Measurements from ENCODE around the gene CATSPER3.
A peak's percentile ranks its signal among the peaks of the same experiment; 100 is the strongest.

The CATSPER3 gene

DNA sequence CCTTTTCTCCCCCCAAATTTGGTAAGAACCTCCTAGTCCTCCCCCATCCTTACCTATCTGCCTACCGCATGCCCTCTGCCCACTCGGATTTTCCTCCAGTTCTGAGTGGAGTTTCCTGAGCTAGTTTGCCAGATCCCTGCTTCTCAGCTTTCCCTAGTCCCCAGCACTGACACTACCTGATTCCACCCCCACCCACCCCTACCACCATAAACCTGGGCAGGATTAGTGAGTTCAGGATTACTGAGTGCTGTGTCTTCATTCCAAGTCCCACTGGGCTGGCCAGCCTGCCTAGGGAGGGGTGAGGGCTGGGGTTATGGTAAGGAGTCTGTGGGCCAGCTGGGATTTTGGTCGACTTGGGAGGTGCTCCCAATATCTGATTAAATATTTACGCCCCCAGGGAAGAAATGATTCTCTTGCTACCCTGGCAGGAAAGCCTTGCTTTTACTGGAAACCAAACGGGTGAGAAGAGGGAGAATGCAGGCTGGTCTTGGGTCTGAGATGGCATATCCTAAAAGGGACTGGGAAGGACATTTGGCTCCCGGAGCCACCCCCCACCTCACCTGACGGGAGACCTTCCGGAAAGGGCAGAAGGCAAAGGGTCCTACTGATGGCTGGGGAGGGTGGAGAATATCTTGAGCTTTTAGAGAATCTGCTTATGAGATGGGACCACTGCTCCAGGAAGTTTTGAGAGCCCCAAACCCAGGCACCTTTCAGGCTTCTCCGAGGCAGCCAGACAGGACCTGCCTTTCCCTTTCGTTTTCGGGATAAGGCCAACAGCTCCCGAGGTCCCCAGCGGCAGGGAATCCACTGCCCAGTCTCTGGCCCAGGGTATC, 62.6 kb downstream of the CATSPER3 start:
- no peak for DNase-seq (ENCODE audit: low read depth)

- DNase-seq (ENCODE audit: low read depth): no peak
Observed at GRCh38 chr5:135030956-135031812, 63.5 kb downstream of the CATSPER3 start.

DNA sequence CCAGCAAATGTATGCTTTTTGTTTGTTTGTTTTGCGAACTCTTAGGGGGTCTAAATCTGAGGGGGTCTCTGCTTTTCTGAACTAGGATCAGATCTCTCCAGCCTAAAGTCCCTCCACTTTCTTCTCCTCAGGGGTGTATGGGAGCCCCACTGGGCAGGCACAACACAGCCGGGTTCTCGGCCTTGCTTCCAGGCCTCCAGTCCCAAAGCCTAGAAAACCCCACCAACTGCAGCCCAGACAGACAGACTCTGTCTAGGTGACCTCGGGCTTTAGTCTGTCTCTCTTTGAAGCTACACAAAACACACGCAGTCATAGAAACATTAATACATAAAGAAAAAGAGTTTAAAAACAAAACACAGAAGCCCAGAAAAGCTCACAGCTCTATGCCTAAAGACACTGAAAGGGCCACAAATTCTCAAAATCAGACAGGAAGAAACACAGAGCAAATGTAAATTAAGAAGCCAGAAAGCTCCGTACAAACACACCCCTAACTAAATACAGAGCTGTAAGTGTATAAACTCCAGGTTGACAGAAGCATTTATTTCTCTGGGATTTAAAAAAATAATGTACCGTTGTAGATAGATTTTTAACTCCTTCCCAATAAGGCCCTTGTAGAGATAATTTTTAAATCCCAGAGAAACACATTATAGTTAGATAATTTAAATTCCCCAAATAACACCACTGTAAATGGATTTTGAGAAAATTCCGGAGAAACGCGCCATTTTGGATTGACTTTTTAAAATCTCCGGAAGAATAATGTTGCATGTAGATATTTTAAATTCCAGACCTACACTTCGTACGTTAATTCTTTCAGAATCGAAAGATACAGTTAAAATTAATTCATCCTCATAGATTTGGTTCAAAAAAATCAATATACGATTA, 64.3 kb downstream of the CATSPER3 start:
- DNase-seq (ENCODE audit: low read depth): no peak

DNA sequence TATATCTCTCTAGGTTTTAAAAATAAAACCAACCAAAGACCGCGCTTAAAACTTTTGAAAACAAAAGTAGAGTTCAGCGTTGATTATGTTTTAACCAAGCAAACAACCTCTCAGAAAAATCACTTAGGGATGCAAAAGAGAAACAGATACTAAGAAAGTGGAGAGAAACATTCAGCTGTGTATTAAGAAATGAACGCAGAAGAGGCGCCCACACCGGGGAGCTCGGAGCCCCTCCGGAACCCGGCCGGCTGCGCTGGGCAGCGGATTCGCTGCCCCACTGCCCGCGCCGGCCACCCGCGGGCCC, 64.9 kb downstream of the CATSPER3 start:
- no peak for DNase-seq (ENCODE audit: low read depth)

GRCh38 chr5:135032999-135033861, 65.5 kb downstream of the CATSPER3 start:
- DNase-seq (ENCODE audit: low read depth): peak; percentile 5

- DNase-seq (ENCODE audit: low read depth): peak; percentile 3
Observed at GRCh38 chr5:135033901-135034235, 66.2 kb downstream of the CATSPER3 start, which contains the start of gene PITX1. TSS of gene PITX1 (minus strand) at chr5:135034228. CDS start at chr5:135033881, 347 bp downstream.

- peak; percentile 14 for DNase-seq (ENCODE audit: low read depth)
Observed at GRCh38 chr5:135034236-135034962, 66.7 kb downstream of the CATSPER3 start.

DNA sequence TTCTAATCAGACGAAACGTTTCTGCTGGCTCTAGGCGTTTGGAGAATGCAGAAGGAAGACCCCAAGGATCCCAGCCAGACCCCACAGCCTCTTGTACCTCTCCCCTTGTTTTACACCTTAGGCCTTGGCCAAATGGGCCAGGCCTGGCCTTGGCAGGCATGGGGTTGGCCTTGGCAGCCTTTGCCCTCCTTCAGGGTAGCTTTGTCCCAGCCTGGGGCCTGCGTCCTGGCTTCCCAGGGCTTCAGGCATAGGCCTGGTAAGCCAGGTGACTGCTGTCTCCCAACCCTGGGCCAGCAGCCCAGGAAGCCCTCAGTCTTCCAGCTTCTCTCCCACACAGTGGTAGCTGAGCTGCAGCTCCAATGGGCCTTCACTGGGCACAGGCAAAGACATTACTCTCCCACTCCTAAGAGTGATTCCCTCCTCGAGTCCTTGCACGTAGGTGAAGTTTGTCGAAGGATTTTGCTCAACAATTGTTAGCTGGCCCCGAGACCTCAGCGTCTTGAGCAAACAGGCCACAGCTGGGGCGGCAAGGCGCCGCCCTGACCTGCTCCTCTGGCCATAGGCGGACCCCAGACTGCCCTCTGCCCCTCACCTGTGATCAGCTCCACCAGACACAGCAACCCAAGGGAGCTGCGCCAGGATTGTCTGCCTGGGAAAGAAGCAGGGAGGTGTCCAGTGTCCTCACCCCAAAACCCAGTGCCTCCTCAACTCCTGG, 67.4 kb downstream of the CATSPER3 start:
- no peak for DNase-seq (ENCODE audit: low read depth)

GRCh38 chr5:135035678-135036030, 67.9 kb downstream of the CATSPER3 start:
- no peak for DNase-seq (ENCODE audit: low read depth)

GRCh38 chr5:135036405-135036804, 68.7 kb downstream of the CATSPER3 start:
- DNase-seq (ENCODE audit: low read depth): no peak

DNA sequence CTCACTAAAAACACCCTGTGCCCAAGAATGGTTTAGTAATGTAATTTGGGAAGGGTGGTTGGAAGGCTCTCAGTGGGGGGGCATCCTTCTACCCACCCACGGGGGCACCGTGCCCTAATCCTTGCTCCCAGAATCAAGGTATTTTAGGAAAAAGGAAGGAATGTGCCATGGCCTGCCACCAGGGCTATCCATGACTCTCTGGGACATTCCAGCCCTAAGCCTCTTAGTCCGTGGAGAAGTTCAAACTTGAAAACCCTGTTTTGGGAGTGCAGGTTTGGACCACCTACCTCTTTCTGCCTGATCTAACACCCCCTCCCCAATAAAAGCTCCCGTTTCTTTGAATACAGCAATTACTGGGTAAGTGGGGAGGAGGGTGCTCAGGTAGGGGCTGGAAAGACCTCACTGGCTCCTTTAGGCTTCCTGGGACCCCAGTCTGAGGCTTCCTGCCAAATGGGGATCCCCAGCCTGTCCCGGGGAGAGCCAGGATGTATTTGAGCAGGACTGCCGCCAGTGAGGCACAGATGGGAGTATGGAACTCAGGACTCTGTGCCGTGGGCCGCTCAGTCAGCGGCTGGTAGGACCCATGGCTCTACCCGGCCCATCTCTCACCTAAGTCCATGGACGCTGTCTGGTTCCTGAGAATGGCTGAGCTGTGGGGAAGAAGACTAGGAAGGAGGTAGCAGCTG, 70.0 kb downstream of the CATSPER3 start:
- DNase-seq (ENCODE audit: low read depth): no peak

GRCh38 chr5:135038205-135038812, 70.6 kb downstream of the CATSPER3 start:
- DNase-seq (ENCODE audit: low read depth): no peak

DNA sequence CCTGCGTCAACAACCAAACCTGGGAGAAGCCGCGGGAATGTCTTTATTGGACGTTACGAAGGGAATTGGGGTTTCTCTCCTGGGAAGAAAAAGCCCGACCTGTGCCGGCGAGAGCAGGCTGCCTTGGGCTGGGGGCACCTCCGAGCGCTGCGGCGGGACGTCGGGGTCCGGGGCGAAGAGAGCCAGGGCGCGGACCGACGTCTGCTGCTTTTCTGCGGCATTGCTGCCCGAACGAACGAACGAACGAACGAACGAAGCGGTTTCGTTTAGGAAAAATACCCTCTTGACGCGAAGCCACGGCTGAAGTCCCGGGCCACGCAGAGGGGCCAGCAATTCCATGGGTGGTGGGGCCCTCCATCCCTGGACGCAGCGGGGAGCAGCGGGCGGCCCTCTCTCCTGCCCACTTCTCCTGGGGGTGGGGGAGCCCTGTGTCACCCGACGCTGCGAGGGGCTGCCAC, 71.1 kb downstream of the CATSPER3 start:
- no peak for DNase-seq (ENCODE audit: low read depth)

- no peak for DNase-seq (ENCODE audit: low read depth)
Observed at GRCh38 chr5:135039271-135040033, 71.7 kb downstream of the CATSPER3 start.

DNA sequence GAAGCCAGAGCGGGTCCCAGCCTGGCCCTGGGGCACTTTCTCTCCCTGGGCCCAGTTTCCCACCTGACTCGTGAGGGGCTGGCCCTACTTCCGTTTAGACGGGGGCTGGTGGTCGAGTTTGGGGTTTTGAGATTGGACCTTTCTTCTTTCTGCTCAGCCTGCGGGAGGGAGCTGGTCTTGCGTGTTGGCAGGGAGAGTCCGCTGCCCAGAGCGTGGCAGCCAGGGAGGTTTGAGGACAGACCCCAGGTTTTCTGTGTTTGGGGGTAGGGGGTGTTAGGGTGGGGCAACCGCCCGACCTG, 72.3 kb downstream of the CATSPER3 start:
- no peak for DNase-seq (ENCODE audit: low read depth)

GRCh38 chr5:135040333-135041144, 72.8 kb downstream of the CATSPER3 start:
- no peak for DNase-seq (ENCODE audit: low read depth)

DNA sequence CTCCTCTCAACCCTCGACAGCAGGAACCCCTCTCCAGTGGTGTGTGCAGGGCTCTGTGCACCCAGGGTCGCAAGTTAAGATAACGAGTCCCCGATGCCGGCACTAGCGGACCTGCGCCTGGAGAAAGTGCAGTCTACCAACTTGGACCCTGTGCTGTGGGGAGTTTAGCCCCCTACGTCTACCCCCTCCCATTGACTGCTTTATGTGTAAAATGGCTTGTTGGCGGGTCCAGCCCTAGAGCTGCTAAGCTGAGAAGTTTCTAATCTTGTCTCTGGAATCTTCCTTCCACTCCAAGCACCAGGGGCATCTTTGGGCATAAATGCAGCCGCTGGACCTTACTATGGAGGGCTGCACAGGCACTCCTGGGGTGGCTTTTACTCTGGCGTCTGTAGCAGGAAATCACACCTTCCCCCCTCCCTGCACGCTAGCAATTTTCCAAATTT, 73.5 kb downstream of the CATSPER3 start:
- DNase-seq (ENCODE audit: low read depth): no peak

All from fibroblast of the conjunctiva (primary cell).